NCI-H524 (cell line): ENCODE data around the gene BANK1.

Experiments used
- DNase-seq, 2 experiments: peaks; one replicate each; lab custom pipeline; 2025; lab: John Stamatoyannopoulos, UW

The BANK1 gene

GRCh38 chr4:101813604-101814003 is 23.1 kb downstream of the BANK1 start:
- no peak for DNase-seq

GRCh38 chr4:101818362-101818761 is 27.8 kb downstream of the BANK1 start:
- DNase-seq, result no peak

GRCh38 chr4:101823864-101824263 is 33.3 kb downstream of the BANK1 start:
- DNase-seq, result no peak

- DNase-seq, result no peak
These were observed 34.0 kb downstream of the BANK1 start for GRCh38 chr4:101824500-101824899.

- no peak for DNase-seq
These were observed 35.4 kb downstream of the BANK1 start for GRCh38 chr4:101825953-101826352.

- DNase-seq, result no peak
These were observed 41.3 kb downstream of the BANK1 start for GRCh38 chr4:101831816-101832215.

- no peak for DNase-seq
These were observed 43.0 kb downstream of the BANK1 start for GRCh38 chr4:101833480-101833879.

- no peak for DNase-seq
These were observed 44.8 kb downstream of the BANK1 start for GRCh38 chr4:101835121-101835904.

- DNase-seq, result no peak
These were observed 52.5 kb downstream of the BANK1 start for GRCh38 chr4:101843054-101843453.

GRCh38 chr4:101846550-101846949 is 56.0 kb downstream of the BANK1 start:
- no peak for DNase-seq

- no peak for DNase-seq
These were observed 60.2 kb downstream of the BANK1 start for GRCh38 chr4:101850698-101851097.

- no peak for DNase-seq
These were observed 61.1 kb downstream of the BANK1 start for GRCh38 chr4:101851672-101852071.

- DNase-seq, result no peak
These were observed 62.5 kb downstream of the BANK1 start for GRCh38 chr4:101853028-101853427.

GRCh38 chr4:101853691-101854090 is 63.2 kb downstream of the BANK1 start:
- no peak for DNase-seq

- DNase-seq, result no peak
These were observed 64.7 kb downstream of the BANK1 start for GRCh38 chr4:101855239-101855638.

- DNase-seq, result no peak
These were observed 65.6 kb downstream of the BANK1 start for GRCh38 chr4:101856149-101856548.

GRCh38 chr4:101857176-101857575 is 66.6 kb downstream of the BANK1 start:
- no peak for DNase-seq

- no peak for DNase-seq
These were observed 68.1 kb downstream of the BANK1 start for GRCh38 chr4:101858641-101859040.

- DNase-seq, result no peak
These were observed 72.1 kb downstream of the BANK1 start for GRCh38 chr4:101862595-101862994.

GRCh38 chr4:101864660-101865059 is 74.1 kb downstream of the BANK1 start:
- DNase-seq, result no peak

- no peak for DNase-seq
These were observed 75.1 kb downstream of the BANK1 start for GRCh38 chr4:101865501-101866062.

GRCh38 chr4:101870874-101871273 is 80.3 kb downstream of the BANK1 start:
- DNase-seq, result no peak

- no peak for DNase-seq
These were observed 81.6 kb downstream of the BANK1 start for GRCh38 chr4:101871962-101872676.
